HG03139 (cell line): ENCODE data around the gene NME7.
"Not testable (repeated sequence)": the region's sequence is repeated elsewhere in the genome, so short reads cannot be mapped to it uniquely, and the experiment has no call there.

Experiments
- ATAC-seq: cut with Tn5 transposase; IDR thresholded peaks from one replicate; pipeline ENCODE4 v1.9.1; 2021; ENCODE audit not compliant: unreplicated experiment

Gene NME7

DNA sequence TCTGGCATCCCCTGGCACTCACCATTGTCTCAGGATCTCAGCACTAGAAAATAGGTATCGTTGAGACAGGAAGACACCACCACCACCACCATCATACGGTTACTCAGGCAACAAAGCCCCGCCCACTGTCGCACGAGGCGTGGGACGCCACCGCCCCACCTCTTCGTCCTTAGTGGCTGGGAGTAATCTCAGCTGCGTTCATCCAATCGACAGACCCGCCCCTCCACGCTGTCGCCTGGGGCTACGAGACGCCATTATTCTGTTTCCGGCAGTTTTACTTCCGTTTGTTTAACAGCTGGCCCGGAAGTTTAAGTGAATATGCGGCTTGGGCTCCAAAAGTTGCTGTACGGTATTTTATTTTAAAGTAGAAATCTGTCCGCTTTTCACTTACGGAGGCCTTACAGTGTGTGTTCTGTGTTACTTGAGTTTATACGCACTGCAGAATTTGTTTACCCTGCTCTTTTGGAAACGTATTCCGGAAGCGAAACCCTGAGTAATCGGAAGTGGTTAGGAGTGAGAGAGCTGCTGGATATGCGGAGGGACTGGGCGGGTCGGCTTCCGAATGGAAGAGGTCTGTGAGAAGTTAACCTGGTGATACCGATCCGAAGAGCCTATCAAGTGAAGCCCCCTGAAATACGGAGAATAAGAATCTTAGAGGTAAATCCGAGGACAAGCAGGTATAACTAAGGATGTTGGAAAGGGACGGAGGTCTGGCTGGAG lies at the start of gene NME7, which contains the start of gene BLZF1:
Gene NME7, minus strand, starts transcription at position 112 of the 720 bp plus-strand sequence. Its CDS starts 87 bp downstream, at position 25.
Gene BLZF1, plus strand, starts transcription at position 510 of the 720 bp plus-strand sequence. CDS start 1,328 bp downstream, outside the sequence.
- ATAC-seq, result peak; percentile 92

DNA sequence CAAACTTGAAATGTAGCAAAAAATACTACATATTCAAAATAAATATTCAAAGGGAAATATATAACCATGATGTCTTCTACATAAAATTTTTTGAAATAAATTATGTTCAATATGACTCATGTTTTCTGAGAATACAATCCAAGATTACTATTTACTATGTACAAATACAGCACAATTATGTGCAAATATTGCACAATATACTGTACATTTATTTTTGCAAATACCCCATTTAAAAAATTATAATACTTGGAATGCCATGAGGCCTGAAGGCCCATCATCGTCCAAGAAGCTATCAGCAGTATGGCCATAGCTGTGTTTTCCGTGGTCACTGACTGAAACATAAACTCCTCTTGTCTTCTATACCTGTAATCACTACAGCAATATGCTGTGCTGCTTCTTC lies 47.4 kb upstream of the NME7 start:
- ATAC-seq, result no peak

DNA sequence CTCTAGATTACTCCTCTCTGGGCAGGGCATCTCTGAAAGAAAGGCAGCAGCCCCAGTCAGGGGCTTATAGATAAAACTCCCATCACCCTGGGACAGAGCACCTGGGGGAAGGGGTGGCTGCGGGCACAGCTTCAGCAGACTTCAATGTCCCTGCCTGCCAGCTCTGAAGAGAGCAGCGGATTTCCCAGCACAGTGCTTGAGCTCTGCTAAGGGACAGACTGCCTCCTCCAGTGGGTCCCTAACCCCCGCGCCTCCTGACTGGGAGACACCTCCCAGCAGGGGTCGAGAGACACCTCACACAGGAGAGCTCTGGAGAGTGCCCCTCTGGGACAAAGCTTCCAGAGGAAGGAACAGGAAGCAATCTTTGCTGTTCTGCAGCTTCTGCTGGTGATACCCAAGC lies 40.7 kb upstream of the NME7 start:
- not testable (repeated sequence) for ATAC-seq

DNA sequence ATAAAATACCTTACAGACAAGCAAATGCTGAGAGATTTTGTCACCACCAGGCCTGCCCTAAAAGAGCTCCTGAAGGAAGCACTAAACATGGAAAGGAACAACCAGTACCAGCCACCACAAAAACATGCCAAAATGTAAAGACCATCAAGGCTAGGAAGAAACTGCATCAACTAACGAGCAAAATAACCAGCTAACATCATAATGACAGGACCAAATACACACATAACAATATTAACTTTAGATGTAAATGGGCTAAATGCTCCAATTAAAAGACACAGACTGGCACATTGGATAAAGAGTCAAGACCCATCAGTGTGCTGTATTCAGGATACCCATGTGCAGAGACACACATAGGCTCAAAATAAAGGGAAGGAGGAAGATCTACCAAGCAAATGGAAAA lies 35.0 kb upstream of the NME7 start:
- ATAC-seq, result not testable (repeated sequence)

- ATAC-seq, result no peak
These were observed 28.4 kb upstream of the NME7 start for GRCh38 chr1:169395955-169396354.

- ATAC-seq, result no peak
These were observed 24.8 kb upstream of the NME7 start for GRCh38 chr1:169392406-169392805.

DNA sequence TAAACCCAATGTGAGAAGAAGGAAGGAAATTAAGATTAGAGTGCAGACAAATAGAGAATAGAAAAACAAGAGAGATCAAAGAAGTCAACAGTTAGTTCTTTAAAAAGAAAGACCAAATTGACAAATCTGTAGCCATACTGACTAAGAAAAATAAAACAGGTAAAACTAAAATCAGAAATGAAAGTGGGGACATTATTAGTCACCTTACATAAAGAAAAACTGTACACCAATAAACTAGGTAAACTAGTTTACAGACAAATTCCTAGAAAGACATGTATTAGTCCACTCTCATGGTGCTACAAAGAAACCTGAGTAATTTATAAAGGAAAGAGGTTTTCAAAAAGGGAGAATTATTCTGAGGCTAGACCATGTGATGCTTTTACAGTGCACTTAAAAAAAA lies 22.7 kb upstream of the NME7 start:
- no peak for ATAC-seq

DNA sequence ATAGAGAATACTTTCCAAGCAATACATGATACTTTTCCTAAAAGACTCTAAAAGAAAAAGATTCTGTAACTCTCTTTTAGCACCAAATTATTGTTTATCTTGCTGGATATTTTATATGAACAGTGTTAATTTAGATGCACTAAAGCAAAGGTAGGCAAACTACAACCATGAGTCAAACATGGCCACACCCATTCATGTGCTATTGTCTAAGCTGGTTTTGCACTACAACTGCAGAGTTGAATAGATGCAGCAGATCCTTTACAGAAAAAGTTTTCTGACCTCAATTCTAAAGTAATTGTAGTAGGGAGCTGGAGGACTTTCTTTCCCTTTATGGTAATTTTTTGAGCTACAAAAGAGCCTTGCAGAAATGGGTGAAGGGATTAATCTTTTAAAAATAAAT lies 19.8 kb upstream of the NME7 start:
- no peak for ATAC-seq

GRCh38 chr1:169383449-169383848 lies 15.9 kb upstream of the NME7 start:
- ATAC-seq, result no peak

GRCh38 chr1:169381162-169381561 lies 13.6 kb upstream of the NME7 start:
- no peak for ATAC-seq

- ATAC-seq, result no peak
These were observed 3.8 kb upstream of the NME7 start for GRCh38 chr1:169371404-169371803.

- peak; percentile 7 for ATAC-seq
These were observed 791 bp upstream of the NME7 start for GRCh38 chr1:169368406-169368769.

DNA sequence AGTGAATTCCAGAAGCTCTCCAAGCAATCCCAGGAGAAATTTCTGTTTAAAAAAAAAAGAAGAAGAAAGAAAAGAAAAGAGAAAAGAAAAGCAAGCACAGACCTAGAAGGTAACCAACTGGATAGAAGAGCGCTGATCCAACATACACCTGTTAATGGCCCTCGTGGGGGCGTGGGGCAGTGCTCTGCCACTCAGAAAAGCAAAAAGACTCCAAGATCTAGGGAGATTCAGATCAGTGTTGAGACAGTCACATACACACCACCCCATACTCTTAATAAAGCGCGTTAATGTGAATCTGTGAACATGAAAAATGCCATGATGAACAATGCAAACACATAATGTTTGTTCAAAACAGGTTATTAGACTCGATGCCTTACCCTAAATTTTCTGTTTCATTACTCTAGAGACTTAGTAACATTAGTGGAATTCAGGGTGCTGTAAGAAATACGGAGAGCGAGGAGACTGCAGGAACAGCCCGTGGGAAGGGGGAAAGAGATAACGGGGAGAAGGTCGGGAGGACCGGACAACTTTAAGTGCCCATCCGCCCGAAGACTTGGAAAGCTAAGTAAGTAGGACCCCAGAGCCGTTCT lies 406 bp downstream of the NME7 start:
- no peak for ATAC-seq

GRCh38 chr1:169364948-169365347 lies 2.6 kb downstream of the NME7 start:
- no peak for ATAC-seq

- no peak for ATAC-seq
These were observed 4.4 kb downstream of the NME7 start for GRCh38 chr1:169363046-169363730.

DNA sequence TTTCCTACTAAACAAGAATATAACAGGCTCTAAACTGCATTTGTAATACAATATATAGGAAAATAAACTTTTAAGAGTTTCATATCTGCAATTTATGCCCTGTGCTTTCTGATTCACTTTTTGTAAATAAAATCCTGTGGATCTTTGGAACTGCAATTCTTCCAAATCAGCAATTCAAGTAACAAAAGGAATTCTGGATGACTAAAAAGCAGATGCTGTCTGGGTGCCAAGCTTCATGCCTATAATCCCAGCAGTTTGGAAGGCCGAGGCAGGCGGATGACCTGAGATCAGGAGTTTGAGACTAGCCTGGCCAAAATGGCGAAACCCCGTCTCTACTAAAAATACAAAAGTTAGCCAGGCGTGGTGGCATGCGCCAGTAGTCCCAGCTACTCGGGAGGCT lies 6.3 kb downstream of the NME7 start:
- ATAC-seq, result no peak

- ATAC-seq, result no peak
These were observed 7.2 kb downstream of the NME7 start for GRCh38 chr1:169360415-169360814.

GRCh38 chr1:169348383-169349036 lies 19.1 kb downstream of the NME7 start:
- no peak for ATAC-seq

DNA sequence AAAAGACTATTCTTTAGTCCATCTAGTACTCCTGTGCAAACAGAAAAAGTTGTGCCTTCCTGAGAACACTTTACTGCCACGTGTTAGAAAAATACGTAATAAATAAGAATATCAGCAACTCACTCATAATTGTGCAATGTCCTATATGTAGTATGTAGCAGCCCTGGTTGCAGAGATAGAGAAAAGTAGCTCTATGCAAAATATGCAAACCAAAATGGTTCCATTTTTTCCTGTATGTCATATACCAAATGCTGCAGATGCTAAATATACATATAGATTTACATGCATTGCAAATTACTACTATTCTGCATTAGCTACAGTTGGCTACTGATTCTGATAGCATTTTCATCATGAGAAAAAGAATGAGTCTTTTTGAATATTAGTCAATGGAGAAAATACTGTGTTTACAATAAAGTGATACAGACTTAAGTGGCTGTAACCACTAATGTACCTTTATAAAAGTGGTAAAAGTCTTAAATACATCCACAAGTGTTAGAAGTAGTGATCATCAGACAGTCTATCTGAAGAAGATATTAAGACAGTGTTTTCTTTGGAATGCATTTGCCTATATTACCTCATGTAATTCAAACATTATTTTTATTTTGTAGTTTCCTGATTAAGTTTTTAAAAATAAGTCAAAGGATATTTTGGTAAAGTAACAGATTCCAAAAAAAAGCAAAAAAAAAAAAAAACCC lies 19.8 kb downstream of the NME7 start:
- ATAC-seq, result no peak

DNA sequence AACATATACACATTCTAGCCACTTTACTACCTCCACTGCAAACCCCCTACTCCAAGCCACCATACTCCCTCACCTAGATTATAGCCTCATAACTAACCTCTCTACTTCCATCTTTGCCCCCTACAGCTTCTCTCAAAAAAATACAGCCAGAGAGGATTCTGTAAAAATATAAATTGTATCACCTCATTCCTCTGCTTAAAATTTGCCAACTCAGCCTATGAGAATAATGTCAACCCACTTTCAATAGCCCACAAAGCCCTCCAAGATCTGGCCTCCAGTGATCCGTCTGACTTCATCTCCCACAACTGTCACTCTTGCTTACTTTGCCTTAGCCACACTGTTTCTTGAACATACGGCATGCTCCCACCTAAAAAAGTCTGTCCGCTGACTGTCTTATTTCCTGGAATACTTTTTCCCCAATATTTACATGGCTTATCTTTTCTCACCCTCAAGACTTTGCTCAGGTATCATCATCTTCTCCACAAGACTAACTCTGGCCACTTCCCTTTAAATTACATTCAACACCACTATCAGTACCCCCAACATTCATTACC lies 21.5 kb downstream of the NME7 start:
- no peak for ATAC-seq

DNA sequence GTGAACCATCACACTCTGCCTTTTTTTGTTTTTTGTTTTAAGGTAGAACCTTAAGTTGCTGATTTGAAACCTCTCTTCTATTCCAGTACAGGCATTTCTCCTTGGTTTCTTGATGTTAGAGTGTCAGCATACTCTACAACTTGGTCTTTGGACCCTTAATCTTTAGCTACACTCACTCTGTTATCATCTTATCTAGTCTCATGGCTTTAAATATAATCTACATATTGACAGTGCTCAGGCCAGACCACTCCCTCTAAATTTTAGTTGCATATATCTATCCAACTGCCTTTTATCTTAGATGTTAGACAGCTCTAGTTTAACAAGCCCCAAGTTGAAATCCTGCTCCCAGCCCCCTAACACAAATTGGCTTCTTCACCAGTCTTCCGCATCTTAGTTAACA lies 22.1 kb downstream of the NME7 start:
- no peak for ATAC-seq
